SK-N-SH (cell line): Measurements from ENCODE around the gene RAB3GAP2. TPM values are rescaled to one million over a fixed set of nuclear protein-coding genes. Genes with fewer than 3 reads are reported as not detected.

Experiments
- CTCF ChIA-PET: fragments of 300-600, 350-600 bp; formaldehyde crosslinking; extraction: SDS; loops from one replicate; lab custom pipeline; 2021; lab: Yijun Ruan, JAX
- POLR2A ChIA-PET: fragments of 350-600 bp; sonication (Branson Sonifier 250); formaldehyde crosslinking; extraction: SDS; loops from one replicate; lab custom pipeline; 2020; ENCODE audit warnings: antibody characterized with exemption, inconsistent platforms; lab: Yijun Ruan, JAX
- DNase-seq: peaks from one replicate; pipeline ENCODE4 v3.0.0; 2012
- H2AFZ ChIP-seq: fragments of 200-600 bp; sonication (generic); 2 replicates; pipeline ENCODE4 v1.8.1; 2016; ENCODE audit warnings: antibody characterized with exemption, mild to moderate bottlenecking, low read depth
- H3F3A ChIP-seq: fragments of 200-600 bp; sonication (generic); replicated peaks from 2 replicates; pipeline ENCODE3; 2016; ENCODE audit warnings: antibody characterized with exemption, mild to moderate bottlenecking; ENCODE audit not compliant: insufficient read depth
- H3K27ac ChIP-seq, 2 experiments: fragments of 200-500 bp in 1 of 2; fragments of 200-600 bp in 1 of 2; sonication (Bioruptor generic) in 1 of 2; sonication (generic), shearing (Covaris generic) in 1 of 2; 2 replicates each; pipeline versions ENCODE4 v1.5.1 to v1.6.1; 2014 to 2016; ENCODE audit warnings: low read depth in 2 of 2, inconsistent platforms in 1 of 2, low read length in 1 of 2, mild to moderate bottlenecking in 1 of 2, mixed read lengths in 1 of 2
- H3K27me3 ChIP-seq: fragments of 200-600 bp; sonication (generic), shearing (Covaris generic); 2 replicates; pipeline ENCODE4 v1.6.1; 2016; ENCODE audit warnings: mixed run types; ENCODE audit not compliant: insufficient read depth
- H3K36me3 ChIP-seq, 2 experiments: fragments of 200-500 bp in 1 of 2; fragments of 200-600 bp in 1 of 2; sonication (Bioruptor generic) in 1 of 2; sonication (generic) in 1 of 2; replicated peaks in 1 of 2; 2 replicates each; pipeline versions ENCODE3 to v1.5.1; 2014 to 2016; ENCODE audit warnings: low read length in 1 of 2, mild to moderate bottlenecking in 1 of 2; ENCODE audit not compliant: insufficient read depth in 2 of 2, control insufficient read depth in 1 of 2
- H3K4me1 ChIP-seq, 2 experiments: fragments of 200-500 bp in 1 of 2; fragments of 200-600 bp in 1 of 2; sonication (Bioruptor generic) in 1 of 2; sonication (generic), shearing (Covaris generic) in 1 of 2; 2 replicates each; pipeline versions ENCODE4 v1.5.1 to v1.6.1; 2014 to 2016; ENCODE audit warnings: low read depth in 1 of 2, low read length in 1 of 2, mixed run types in 1 of 2; ENCODE audit not compliant: insufficient read depth in 2 of 2, control insufficient read depth in 1 of 2
- H3K4me2 ChIP-seq: fragments of 200-600 bp; sonication (generic), shearing (Covaris generic); 2 replicates; pipeline ENCODE4 v1.6.1; 2017; ENCODE audit warnings: mixed run types
- H3K4me3 ChIP-seq, 2 experiments: fragments of 200-500 bp in 1 of 2; fragments of 200-600 bp in 1 of 2; sonication (Bioruptor generic) in 1 of 2; sonication (generic), shearing (Covaris generic) in 1 of 2; 2 replicates each; pipeline versions ENCODE4 v1.5.1 to v1.8.1; 2014 to 2016; ENCODE audit warnings: low read depth in 2 of 2, inconsistent platforms in 1 of 2, low read length in 1 of 2, mild to moderate bottlenecking in 1 of 2, mixed read lengths in 1 of 2, moderate library complexity in 1 of 2
- H3K79me2 ChIP-seq: fragments of 200-600 bp; sonication (generic); 2 replicates; pipeline ENCODE4 v1.8.1; 2017; ENCODE audit warnings: mild to moderate bottlenecking; ENCODE audit not compliant: insufficient read depth
- H3K9ac ChIP-seq: fragments of 200-600 bp; sonication (generic); 2 replicates; pipeline ENCODE4 v1.6.1; 2017; ENCODE audit warnings: mixed run types
- H3K9me2 ChIP-seq: fragments of 200-600 bp; sonication (generic); 2 replicates; pipeline ENCODE4 v1.6.1; 2017; ENCODE audit warnings: mixed run types
- H3K9me3 ChIP-seq: fragments of 200-600 bp; sonication (generic); 2 replicates; pipeline ENCODE4 v1.6.1; 2017; ENCODE audit warnings: mixed run types, mild to moderate bottlenecking, moderate library complexity
- H4K20me1 ChIP-seq: fragments of 200-600 bp; sonication (generic); 2 replicates; pipeline ENCODE4 v1.6.1; 2017; ENCODE audit warnings: mild to moderate bottlenecking, mixed run types; ENCODE audit not compliant: insufficient read depth
- ELF1 ChIP-seq: IDR thresholded peaks from 2 replicates; pipeline ENCODE4 v1.4.0; 2012
- EP300 ChIP-seq, 2 experiments: IDR thresholded peaks; 2 replicates each; pipeline versions ENCODE4 v1.4.0 to v1.6.1; 2012; ENCODE audit warnings: borderline replicate concordance in 1 of 2, low read depth in 1 of 2, low read length in 1 of 2
- IRF3 ChIP-seq: fragments of 150-350 bp; IDR thresholded peaks from 2 replicates; pipeline ENCODE4 v1.6.1; 2016; ENCODE audit warnings: mild to moderate bottlenecking, low read depth, low read length
- JUND ChIP-seq: IDR thresholded peaks from 2 replicates; pipeline ENCODE4 v1.4.0; 2012
- MAX ChIP-seq: IDR thresholded peaks from 2 replicates; pipeline ENCODE4 v1.4.0; 2012; ENCODE audit warnings: low read depth
- NFIC ChIP-seq: IDR thresholded peaks from 2 replicates; pipeline ENCODE4 v1.4.0; 2012; ENCODE audit warnings: borderline replicate concordance
- PBX3 ChIP-seq: IDR thresholded peaks from 2 replicates; pipeline ENCODE4; 2012
- POLR2AphosphoS5 ChIP-seq: IDR thresholded peaks from 2 replicates; pipeline ENCODE4 v1.6.1; 2012; ENCODE audit warnings: low read depth, low read length
- RAD21 ChIP-seq: IDR thresholded peaks from 2 replicates; pipeline ENCODE4 v1.6.1; 2012; ENCODE audit warnings: mild to moderate bottlenecking, low read length
- RCOR1 ChIP-seq: fragments of 150-350 bp; IDR thresholded peaks from 2 replicates; pipeline ENCODE4 v1.6.1; 2017; ENCODE audit warnings: antibody characterized with exemption, low read length
- RFX5 ChIP-seq: IDR thresholded peaks from 2 replicates; pipeline ENCODE4 v1.6.1; 2012; ENCODE audit warnings: mild to moderate bottlenecking, improper control_type of control experiment, low read length
- RXRA ChIP-seq: IDR thresholded peaks from 2 replicates; pipeline ENCODE4 v1.4.0; 2012; ENCODE audit warnings: low read depth, mild to moderate bottlenecking, borderline replicate concordance
- USF1 ChIP-seq: IDR thresholded peaks from 2 replicates; pipeline ENCODE4 v1.4.0; 2012; ENCODE audit warnings: low read depth, borderline replicate concordance
- USF2 ChIP-seq: fragments of 150-350 bp; IDR thresholded peaks from 2 replicates; pipeline ENCODE4 v1.6.1; 2017; ENCODE audit warnings: antibody characterized with exemption, low read length, low read depth, borderline replicate concordance
- YY1 ChIP-seq: IDR thresholded peaks from 2 replicates; pipeline ENCODE4 v1.4.0; 2012; ENCODE audit warnings: low read depth, mild to moderate bottlenecking
- WGBS: methylation state at CpG from one replicate; pipeline ENCODE4 v1.1.6; 2017; ENCODE audit warnings: low lambda C conversion rate; 5-methylcytosine and 5-hydroxymethylcytosine counted together
- polyA plus RNA-seq, 3 experiments: library from polyadenylated mRNA; depleted of rRNA; stranded (reverse); fragments of >200 nt; gene quantifications; 2 replicates each; pipeline ENCODE4 v1.2.3, GENCODE V29; 2012

The RAB3GAP2 gene
- polyA plus RNA-seq, 1 of the 3 experiments (the other 2 are of a cell fraction): 9.3 TPM

- POLR2A ChIA-PET: no interaction called here
- no peaks in the 10 kb centered on the region for H3K9me3 ChIP-seq
- H3K4me1 ChIP-seq: no peaks in the 10 kb centered on the region
- CTCF ChIA-PET: no interaction called here
- H3K9me2 ChIP-seq: no peaks in the 10 kb centered on the region
- peaks cover 52 to 70% of the 10 kb centered on the region in 2 experiments for H3K36me3 ChIP-seq
- H3K27ac ChIP-seq: no peak overlapping the region
- H3K4me3 ChIP-seq: no peak overlapping the region
- TF ChIP-seq EP300 (IDR thresholded peaks at IDR 0.05; ENCODE audit: borderline replicate concordance in 1 of 2, low read depth in 1 of 2, low read length in 1 of 2): no peak
- no peak for TF ChIP-seq ELF1
- no peak for TF ChIP-seq RXRA
- no peak for DNase-seq
- H3K27me3 ChIP-seq: no peaks in the 10 kb centered on the region
- no peaks in the 10 kb centered on the region for H4K20me1 ChIP-seq
- H3K4me2 ChIP-seq: no peak overlapping the region
- 90% methylated on average over 2 of the region's 2 CpGs for WGBS
- no peaks in the 10 kb centered on the region for H3K79me2 ChIP-seq
- no peak overlapping the region for H3K9ac ChIP-seq
- H2AFZ ChIP-seq: no peak overlapping the region
- H3F3A ChIP-seq: peaks cover 3% of the 10 kb centered on the region
Observed at GRCh38 chr1:220203816-220204215, 68.4 kb downstream of the RAB3GAP2 start.

GRCh38 chr1:220198186-220199005 is 73.9 kb downstream of the RAB3GAP2 start:
- no peaks in the 10 kb centered on the region for H3K9me3 ChIP-seq
- DNase-seq: no peak
- H3K9me2 ChIP-seq: no peaks in the 10 kb centered on the region
- no peaks in the 10 kb centered on the region for H4K20me1 ChIP-seq
- H3F3A ChIP-seq: peaks cover 10% of the 10 kb centered on the region
- no peaks in the 10 kb centered on the region for H3K27me3 ChIP-seq
- TF ChIP-seq JUND (0 out of 2 replicates have a peak, but pooled peaks have one; percentile 7), PBX3 (peak; percentile 7; the same call in 1 of the 2 replicates), POLR2AphosphoS5 (no peak), RCOR1 (no peak)
- no peaks in the 10 kb centered on the region for H3K4me1 ChIP-seq
- no peak overlapping the region for H3K4me3 ChIP-seq
- H3K79me2 ChIP-seq: no peaks in the 10 kb centered on the region
- H3K9ac ChIP-seq: peak overlapping the region; percentile 7; the same call in 1 of the 2 replicates
- H3K4me2 ChIP-seq: 0 out of 2 replicates have a peak overlapping the region, but pooled peaks have one; percentile 20
- peaks cover 49 to 65% of the 10 kb centered on the region in 2 experiments for H3K36me3 ChIP-seq
- POLR2A ChIA-PET: interaction anchor here (1.2 kb wide), 1 partner anchor 588 kb away, joined by 3 read pairs; the partner anchor contains the start of gene MTARC1
- WGBS: 73% methylated on average over 5 of the region's 5 CpGs
- peak overlapping the region in 1 of 2 experiments; percentile 71; a peak in 2 of 4 replicates for H3K27ac ChIP-seq
- no peak overlapping the region for H2AFZ ChIP-seq
- CTCF ChIA-PET: interaction anchor here (1.4 to 4.0 kb wide), 4 partner anchors 9 to 579 kb away, joined by 4 to 17 read pairs (median 10); no protein-coding TSS in a partner anchor

GRCh38 chr1:220195701-220196100 is 76.6 kb downstream of the RAB3GAP2 start:
- ChIA-PET POLR2A (interaction anchor here (0.6 kb wide), 1 partner anchor 621 kb away, joined by 4 read pairs; no protein-coding TSS in a partner anchor), CTCF (interaction anchor here (0.8 to 4.0 kb wide), 7 partner anchors 11 to 608 kb away, joined by 3 to 17 read pairs (median 4); no protein-coding TSS in a partner anchor)
- no peak for TF ChIP-seq MAX
- TF ChIP-seq USF1: no peak
- no peak for TF ChIP-seq YY1
- TF ChIP-seq USF2: no peak
- no peak for TF ChIP-seq POLR2AphosphoS5
- no peak for TF ChIP-seq IRF3
- TF ChIP-seq NFIC: no peak
- TF ChIP-seq RFX5: no peak
- no peak for TF ChIP-seq RAD21
- no peak for TF ChIP-seq JUND
- H3K9me2 ChIP-seq: no peaks in the 10 kb centered on the region
- H3K4me2 ChIP-seq: no peak overlapping the region
- H3K4me1 ChIP-seq: no peaks in the 10 kb centered on the region
- peaks cover 52 to 75% of the 10 kb centered on the region in 2 experiments for H3K36me3 ChIP-seq
- no peak overlapping the region for H3K27ac ChIP-seq
- H3K9me3 ChIP-seq: no peaks in the 10 kb centered on the region
- no peak overlapping the region for H2AFZ ChIP-seq
- H3K79me2 ChIP-seq: no peaks in the 10 kb centered on the region
- H3K9ac ChIP-seq: no peak overlapping the region
- H3F3A ChIP-seq: peaks cover 10% of the 10 kb centered on the region
- H3K4me3 ChIP-seq: no peak overlapping the region
- H4K20me1 ChIP-seq: no peaks in the 10 kb centered on the region
- H3K27me3 ChIP-seq: no peaks in the 10 kb centered on the region
- DNase-seq: no peak
